ENCODE measurements around the gene SYTL2. TPM values are rescaled to one million over a fixed set of nuclear protein-coding genes. Genes with fewer than 3 reads are reported as not detected.

The SYTL2 gene
- total and polyA plus RNA-seq, 4 donors = 2.6 to 27.4 (median 4.4) TPM

DNA sequence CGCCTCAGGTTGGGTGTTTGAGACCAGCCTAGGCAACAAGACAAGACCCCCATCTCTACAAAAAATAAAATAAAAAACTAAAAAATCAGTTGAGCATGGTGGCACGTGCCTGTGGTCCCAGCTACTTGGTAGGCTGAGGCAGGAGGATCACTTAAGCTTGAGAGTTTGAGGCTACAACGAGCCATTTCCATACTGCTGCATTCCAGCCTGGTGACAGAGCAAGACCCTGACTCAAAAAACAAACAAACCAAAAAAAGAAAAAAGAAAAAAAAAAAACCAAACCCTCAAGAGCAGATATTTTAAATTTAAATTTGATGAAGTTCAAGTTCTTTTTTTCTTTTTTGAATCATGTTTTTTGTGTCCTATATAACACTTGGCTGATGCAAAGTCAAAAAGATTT, 37.1 kb upstream of the SYTL2 start:
- Histone ChIP-seq H3K36me3 (ENCODE audit: control insufficient read depth in 4 of 4, insufficient read depth in 3 of 4, low read depth in 1 of 4, low read length in 3 of 4) (peaks cover 0 to 1% (median 0%) of the 10 kb centered on the region in 4 donors), H3K4me3 (ENCODE audit: low read depth in 1 of 3, low read length in 3 of 3) (no peak overlapping the region), H3K27me3 (ENCODE audit: control insufficient read depth in 4 of 4, insufficient read depth in 4 of 4, low read length in 3 of 4) (no peaks in the 10 kb centered on the region), H3K27ac (ENCODE audit: low read depth in 1 of 2, low read length in 2 of 2) (no peak overlapping the region), H3K9me3 (ENCODE audit: control insufficient read depth in 4 of 4, low read length in 3 of 4) (no peaks in the 10 kb centered on the region), H3K9ac (ENCODE audit: low read depth in 1 of 2, low read length in 2 of 2) (no peak overlapping the region), H3K4me1 (ENCODE audit: control insufficient read depth in 4 of 4, insufficient read depth in 4 of 4, low read length in 3 of 4) (no peaks in the 10 kb centered on the region)
- WGBS = 93% methylated on average over 3 of the region's 3 CpGs
- TF ChIP-seq YY1 (IDR thresholded peaks at IDR 0.05) = no peak
- no peak for TF ChIP-seq EGR1 (IDR thresholded peaks at IDR 0.05; ENCODE audit: low read depth in 2 of 2)
- TF ChIP-seq, protein P1, sequence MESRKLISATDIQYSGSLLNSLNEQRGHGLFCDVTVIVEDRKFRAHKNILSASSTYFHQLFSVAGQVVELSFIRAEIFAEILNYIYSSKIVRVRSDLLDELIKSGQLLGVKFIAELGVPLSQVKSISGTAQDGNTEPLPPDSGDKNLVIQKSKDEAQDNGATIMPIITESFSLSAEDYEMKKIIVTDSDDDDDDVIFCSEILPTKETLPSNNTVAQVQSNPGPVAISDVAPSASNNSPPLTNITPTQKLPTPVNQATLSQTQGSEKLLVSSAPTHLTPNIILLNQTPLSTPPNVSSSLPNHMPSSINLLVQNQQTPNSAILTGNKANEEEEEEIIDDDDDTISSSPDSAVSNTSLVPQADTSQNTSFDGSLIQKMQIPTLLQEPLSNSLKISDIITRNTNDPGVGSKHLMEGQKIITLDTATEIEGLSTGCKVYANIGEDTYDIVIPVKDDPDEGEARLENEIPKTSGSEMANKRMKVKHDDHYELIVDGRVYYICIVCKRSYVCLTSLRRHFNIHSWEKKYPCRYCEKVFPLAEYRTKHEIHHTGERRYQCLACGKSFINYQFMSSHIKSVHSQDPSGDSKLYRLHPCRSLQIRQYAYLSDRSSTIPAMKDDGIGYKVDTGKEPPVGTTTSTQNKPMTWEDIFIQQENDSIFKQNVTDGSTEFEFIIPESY (IDR thresholded peaks at IDR 0.05) = no peak
- TF ChIP-seq SP1 (IDR thresholded peaks at IDR 0.05) = no peak
- TF ChIP-seq, protein P2, sequence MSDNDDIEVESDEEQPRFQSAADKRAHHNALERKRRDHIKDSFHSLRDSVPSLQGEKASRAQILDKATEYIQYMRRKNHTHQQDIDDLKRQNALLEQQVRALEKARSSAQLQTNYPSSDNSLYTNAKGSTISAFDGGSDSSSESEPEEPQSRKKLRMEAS (IDR thresholded peaks at IDR 0.05) = no peak
- no peak for TF ChIP-seq RAD21 (IDR thresholded peaks at IDR 0.05)
- no peak for TF ChIP-seq JUND (IDR thresholded peaks at IDR 0.05)
- TF ChIP-seq HNF4G (IDR thresholded peaks at IDR 0.05) = no peak
- TF ChIP-seq, protein P3, sequence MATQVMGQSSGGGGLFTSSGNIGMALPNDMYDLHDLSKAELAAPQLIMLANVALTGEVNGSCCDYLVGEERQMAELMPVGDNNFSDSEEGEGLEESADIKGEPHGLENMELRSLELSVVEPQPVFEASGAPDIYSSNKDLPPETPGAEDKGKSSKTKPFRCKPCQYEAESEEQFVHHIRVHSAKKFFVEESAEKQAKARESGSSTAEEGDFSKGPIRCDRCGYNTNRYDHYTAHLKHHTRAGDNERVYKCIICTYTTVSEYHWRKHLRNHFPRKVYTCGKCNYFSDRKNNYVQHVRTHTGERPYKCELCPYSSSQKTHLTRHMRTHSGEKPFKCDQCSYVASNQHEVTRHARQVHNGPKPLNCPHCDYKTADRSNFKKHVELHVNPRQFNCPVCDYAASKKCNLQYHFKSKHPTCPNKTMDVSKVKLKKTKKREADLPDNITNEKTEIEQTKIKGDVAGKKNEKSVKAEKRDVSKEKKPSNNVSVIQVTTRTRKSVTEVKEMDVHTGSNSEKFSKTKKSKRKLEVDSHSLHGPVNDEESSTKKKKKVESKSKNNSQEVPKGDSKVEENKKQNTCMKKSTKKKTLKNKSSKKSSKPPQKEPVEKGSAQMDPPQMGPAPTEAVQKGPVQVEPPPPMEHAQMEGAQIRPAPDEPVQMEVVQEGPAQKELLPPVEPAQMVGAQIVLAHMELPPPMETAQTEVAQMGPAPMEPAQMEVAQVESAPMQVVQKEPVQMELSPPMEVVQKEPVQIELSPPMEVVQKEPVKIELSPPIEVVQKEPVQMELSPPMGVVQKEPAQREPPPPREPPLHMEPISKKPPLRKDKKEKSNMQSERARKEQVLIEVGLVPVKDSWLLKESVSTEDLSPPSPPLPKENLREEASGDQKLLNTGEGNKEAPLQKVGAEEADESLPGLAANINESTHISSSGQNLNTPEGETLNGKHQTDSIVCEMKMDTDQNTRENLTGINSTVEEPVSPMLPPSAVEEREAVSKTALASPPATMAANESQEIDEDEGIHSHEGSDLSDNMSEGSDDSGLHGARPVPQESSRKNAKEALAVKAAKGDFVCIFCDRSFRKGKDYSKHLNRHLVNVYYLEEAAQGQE (IDR thresholded peaks at IDR 0.05) = no peak
- TF ChIP-seq HNF4A (conservative IDR thresholded peaks at IDR 0.05) = no peak
- no peak for TF ChIP-seq FOXA2 (IDR thresholded peaks at IDR 0.05)
- TF ChIP-seq NR2F2 (IDR thresholded peaks at IDR 0.05) = no peak
- no peak for TF ChIP-seq GABPA (IDR thresholded peaks at IDR 0.05 in 1 of 2, conservative IDR thresholded peaks at IDR 0.05 in 1 of 2)
- TF ChIP-seq, protein P4, sequence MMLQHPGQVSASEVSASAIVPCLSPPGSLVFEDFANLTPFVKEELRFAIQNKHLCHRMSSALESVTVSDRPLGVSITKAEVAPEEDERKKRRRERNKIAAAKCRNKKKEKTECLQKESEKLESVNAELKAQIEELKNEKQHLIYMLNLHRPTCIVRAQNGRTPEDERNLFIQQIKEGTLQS (IDR thresholded peaks at IDR 0.05) = no peak
- no peak for TF ChIP-seq TAF1 (conservative IDR thresholded peaks at IDR 0.05)
- DNase-seq (ENCODE audit: low spot score) = no peak

DNA sequence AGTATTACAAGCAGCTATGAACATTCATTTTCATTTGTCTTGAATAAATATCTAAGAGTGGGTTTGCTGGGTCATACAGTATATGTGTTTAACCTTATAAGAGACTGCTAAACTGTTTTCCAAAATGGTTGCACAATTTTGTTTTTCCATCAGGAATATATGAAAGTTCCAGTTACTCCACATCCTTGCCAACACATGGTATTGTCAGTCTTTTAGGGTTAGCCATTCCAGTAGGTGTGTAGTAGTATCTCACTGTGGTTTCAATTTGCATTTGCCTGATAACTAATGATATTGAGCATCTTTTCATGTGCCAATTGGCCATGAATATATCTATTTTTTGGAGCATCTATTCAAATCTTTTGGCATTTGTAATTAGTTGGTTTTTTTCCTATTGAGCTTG, 36.5 kb upstream of the SYTL2 start:
- Histone ChIP-seq H3K9me3 (ENCODE audit: control insufficient read depth in 4 of 4, low read length in 3 of 4) (no peaks in the 10 kb centered on the region), H3K36me3 (ENCODE audit: control insufficient read depth in 4 of 4, insufficient read depth in 3 of 4, low read depth in 1 of 4, low read length in 3 of 4) (peaks cover 0 to 1% (median 0%) of the 10 kb centered on the region in 4 donors), H3K27me3 (ENCODE audit: control insufficient read depth in 4 of 4, insufficient read depth in 4 of 4, low read length in 3 of 4) (no peaks in the 10 kb centered on the region), H3K9ac (ENCODE audit: low read depth in 1 of 2, low read length in 2 of 2) (no peak overlapping the region), H3K4me3 (ENCODE audit: low read depth in 1 of 3, low read length in 3 of 3) (no peak overlapping the region), H3K27ac (ENCODE audit: low read depth in 1 of 2, low read length in 2 of 2) (no peak overlapping the region), H3K4me1 (ENCODE audit: control insufficient read depth in 4 of 4, insufficient read depth in 4 of 4, low read length in 3 of 4) (no peaks in the 10 kb centered on the region)
- DNase-seq (ENCODE audit: low spot score) = no peak
- TF ChIP-seq TAF1 (conservative IDR thresholded peaks at IDR 0.05) (no peak), JUND (IDR thresholded peaks at IDR 0.05) (no peak), EGR1 (IDR thresholded peaks at IDR 0.05; ENCODE audit: low read depth in 2 of 2) (no peak), YY1 (IDR thresholded peaks at IDR 0.05) (no peak), NR2F2 (IDR thresholded peaks at IDR 0.05) (no peak), SP1 (IDR thresholded peaks at IDR 0.05) (no peak), RXRA (IDR thresholded peaks at IDR 0.05) (no peak), RAD21 (IDR thresholded peaks at IDR 0.05) (no peak)
- TF ChIP-seq, protein P1 (IDR thresholded peaks at IDR 0.05) = no peak
- TF ChIP-seq, protein P3 (IDR thresholded peaks at IDR 0.05) = no peak
- TF ChIP-seq, protein P4 (IDR thresholded peaks at IDR 0.05) = no peak
- TF ChIP-seq, protein P5, sequence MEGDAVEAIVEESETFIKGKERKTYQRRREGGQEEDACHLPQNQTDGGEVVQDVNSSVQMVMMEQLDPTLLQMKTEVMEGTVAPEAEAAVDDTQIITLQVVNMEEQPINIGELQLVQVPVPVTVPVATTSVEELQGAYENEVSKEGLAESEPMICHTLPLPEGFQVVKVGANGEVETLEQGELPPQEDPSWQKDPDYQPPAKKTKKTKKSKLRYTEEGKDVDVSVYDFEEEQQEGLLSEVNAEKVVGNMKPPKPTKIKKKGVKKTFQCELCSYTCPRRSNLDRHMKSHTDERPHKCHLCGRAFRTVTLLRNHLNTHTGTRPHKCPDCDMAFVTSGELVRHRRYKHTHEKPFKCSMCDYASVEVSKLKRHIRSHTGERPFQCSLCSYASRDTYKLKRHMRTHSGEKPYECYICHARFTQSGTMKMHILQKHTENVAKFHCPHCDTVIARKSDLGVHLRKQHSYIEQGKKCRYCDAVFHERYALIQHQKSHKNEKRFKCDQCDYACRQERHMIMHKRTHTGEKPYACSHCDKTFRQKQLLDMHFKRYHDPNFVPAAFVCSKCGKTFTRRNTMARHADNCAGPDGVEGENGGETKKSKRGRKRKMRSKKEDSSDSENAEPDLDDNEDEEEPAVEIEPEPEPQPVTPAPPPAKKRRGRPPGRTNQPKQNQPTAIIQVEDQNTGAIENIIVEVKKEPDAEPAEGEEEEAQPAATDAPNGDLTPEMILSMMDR (IDR thresholded peaks at IDR 0.05; ENCODE audit: low read depth, low read length, missing input control) = no peak
- TF ChIP-seq, protein P2 (IDR thresholded peaks at IDR 0.05) = no peak

Data from liver (tissue), 9 donors.